Psoas muscle (tissue), 8 donors: ENCODE data around the gene TUSC2. TPM values are rescaled to one million over a fixed set of nuclear protein-coding genes. Genes with fewer than 3 reads are reported as not detected.

Source experiments
- ATAC-seq, 4 donors: fragments of 200-7000 bp; cut with Tn5 transposase; one replicate each; pipeline ENCODE4 v1.9.1; 2020; ENCODE audit warnings: moderate library complexity in 3 of 4, mild to moderate bottlenecking in 2 of 4
- DNase-seq, 2 donors: peaks; one replicate each; pipeline ENCODE4 v3.0.0-alpha.2; 2020
- H3K27ac ChIP-seq: fragments of 200-600 bp; one replicate; pipeline ENCODE4 v1.8.0; 2022
- H3K27me3 ChIP-seq, 3 donors: fragments of 200-600 bp in 1 of 3; one replicate each; pipeline versions ENCODE4 v1.6.1 to v1.8.0; 2013 to 2022; ENCODE audit warnings: low read length in 2 of 3, mild to moderate bottlenecking in 2 of 3, moderate library complexity in 1 of 3; ENCODE audit not compliant: insufficient read depth in 3 of 3
- H3K36me3 ChIP-seq, 2 donors: fragments of 200-600 bp in 1 of 2; one replicate each; pipeline versions ENCODE4 v1.6.1 to v1.8.0; 2013 to 2022; ENCODE audit warnings: low read depth in 1 of 2, mild to moderate bottlenecking in 1 of 2, moderate library complexity in 1 of 2; ENCODE audit not compliant: insufficient read depth in 1 of 2
- H3K4me1 ChIP-seq: fragments of 200-600 bp; one replicate; pipeline ENCODE4 v1.8.0; 2022
- H3K4me3 ChIP-seq: fragments of 200-600 bp; one replicate; pipeline ENCODE4 v1.8.0; 2022; ENCODE audit warnings: mild to moderate bottlenecking
- H3K9me3 ChIP-seq: fragments of 200-600 bp; one replicate; pipeline ENCODE4 v1.8.0; 2022
- CTCF ChIP-seq: fragments of 200-600 bp; IDR thresholded peaks from one replicate; pipeline ENCODE4 v1.8.0; 2022; ENCODE audit warnings: antibody characterized with exemption
- WGBS, 3 donors: extraction: QIAGEN DNeasy Blood & Tissue Kit; methylation state at CpG; one replicate each; pipeline versions ENCODE4 v1.1.6 to v1.1.7; 2013; 5-methylcytosine and 5-hydroxymethylcytosine counted together
- intact Hi-C, 2 donors: fragments of 100-400 bp; cut with DNase I; formaldehyde crosslinking; loops; one replicate each; pipeline versions ENCODE4 v1.11.0 to v1.14.2; 2022
- polyA plus RNA-seq, 3 donors: library from polyadenylated mRNA; stranded (reverse); fragments of 200-250 nt; gene quantifications; one replicate each; pipeline ENCODE4 v1.2.3, GENCODE V29; 2013
- total RNA-seq, 4 donors: library from RNA; stranded (reverse); fragmentation: NEBNext Ultra II Directional in 2 of 4; extraction: Animal tissue kit (Norgen Biotek cat#: 25700) in 2 of 4; gene quantifications; one replicate each; pipeline versions ENCODE4 v1.2.1 to v1.2.4, GENCODE V29; 2021 to 2023
- donor health status: healthy with polysubstance abuse.
- donor health status: DM: no; HTN: no; CAD: no; lungs with moderate emphysema.
- donor health status: Bipolar disorder and iron deficiency.
- donor health status: healthy.
- donor health status: DM: yes; HTN: yes; CAD: no.
- donor health status: DM: no; HTN: no; CAD: no.
- donor health status: DM: no; HTN: no; CAD: no.
- donor health status: DM: yes; HTN: yes; CAD: no.

Gene TUSC2
- total and polyA plus RNA-seq, 7 donors = 31.5 to 100 (median 38.0) TPM

- intact Hi-C loops = no loop called here
- Histone ChIP-seq H3K9me3 (no peaks in the 10 kb centered on the region), H3K4me3 (peak overlapping the region; percentile 93), H3K4me1 (peaks cover 33% of the 10 kb centered on the region), H3K27me3 (no peaks in the 10 kb centered on the region), H3K36me3 (no peaks in the 10 kb centered on the region), H3K27ac (peak overlapping the region; percentile 95)
- DNase-seq (no peak), ATAC-seq (no peak)
- TF ChIP-seq CTCF = no peak
- WGBS, 3 donors = 42 to 66% (median 59%) methylated on average over 8 to 9 of the region's 9 CpGs
Observed at GRCh38 chr3:50340147-50340447, 12.1 kb upstream of the TUSC2 start.

- peaks cover 37% of the 10 kb centered on the region for H3K4me1 ChIP-seq
- no peak for TF ChIP-seq CTCF
- H3K36me3 ChIP-seq = no peaks in the 10 kb centered on the region
- intact Hi-C loops = no loop called here
- 87 to 92% (median 89%) methylated on average over 14 of the region's 14 CpGs for WGBS, 3 donors
- DNase-seq (no peak), ATAC-seq (no peak)
- peak overlapping the region; percentile 95 for H3K27ac ChIP-seq
- peak overlapping the region; percentile 93 for H3K4me3 ChIP-seq
- no peaks in the 10 kb centered on the region for H3K9me3 ChIP-seq
- H3K27me3 ChIP-seq = no peaks in the 10 kb centered on the region
Observed at GRCh38 chr3:50339485-50340146, 11.6 kb upstream of the TUSC2 start.

GRCh38 chr3:50338965-50339364, 10.9 kb upstream of the TUSC2 start:
- Histone ChIP-seq H3K27me3 (no peaks in the 10 kb centered on the region), H3K9me3 (no peaks in the 10 kb centered on the region), H3K4me1 (peaks cover 43% of the 10 kb centered on the region), H3K27ac (peak overlapping the region; percentile 95), H3K4me3 (peak overlapping the region; percentile 93), H3K36me3 (no peaks in the 10 kb centered on the region)
- intact Hi-C loops = no loop called here
- ATAC-seq = no peak
- TF ChIP-seq CTCF = no peak
- 71 to 80% (median 74%) methylated on average over 5 of the region's 5 CpGs for WGBS, 3 donors
- DNase-seq = no peak

DNA sequence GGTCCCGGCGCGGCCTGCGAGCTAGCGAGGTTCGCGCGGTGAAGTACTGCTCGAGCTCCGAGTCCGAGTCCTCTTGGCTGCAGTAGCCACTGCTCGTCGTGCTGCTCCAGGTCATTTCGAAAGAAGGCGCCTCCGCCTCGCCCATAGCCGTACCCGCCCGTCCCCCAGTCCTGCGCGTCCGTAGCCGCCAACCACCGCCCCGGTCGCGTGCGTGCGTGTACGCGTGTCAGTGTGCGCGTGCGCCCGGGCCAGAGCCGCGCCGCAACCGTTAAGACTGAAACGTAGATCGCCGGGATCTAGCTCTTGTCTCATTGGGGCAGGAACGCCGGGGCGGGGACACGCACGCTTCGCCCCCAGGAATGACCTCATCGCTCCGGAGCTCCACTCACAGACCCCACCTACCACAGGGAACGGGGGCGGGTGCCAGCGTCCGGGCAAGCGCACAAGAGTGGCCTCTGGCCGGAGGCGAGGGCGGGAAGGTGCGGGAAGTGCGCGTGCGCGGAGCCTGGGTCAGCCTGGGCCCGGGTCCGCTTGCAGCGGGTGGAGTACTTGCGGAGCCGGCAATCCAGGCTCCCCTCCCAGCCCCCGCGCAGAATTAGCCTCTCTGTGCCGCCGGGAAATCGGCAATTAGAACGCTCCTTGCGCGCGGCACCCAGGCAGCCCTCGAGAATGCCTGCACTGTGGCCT, 9.3 kb upstream of the TUSC2 start:
- H3K36me3 ChIP-seq = peaks cover 0 to 6% of the 10 kb centered on the region in 2 donors
- ATAC-seq = peak; percentile 88 to 93 (median 90)
- H3K27me3 ChIP-seq = no peaks in the 10 kb centered on the region
- H3K4me3 ChIP-seq = peak overlapping the region; percentile 93
- peaks cover 50% of the 10 kb centered on the region for H3K4me1 ChIP-seq
- intact Hi-C loops = no loop called here
- no peaks in the 10 kb centered on the region for H3K9me3 ChIP-seq
- no peak for TF ChIP-seq CTCF
- 0% methylated on average over 72 to 79 of the region's 79 CpGs for WGBS, 3 donors
- DNase-seq = peak; percentile 100
- peak overlapping the region; percentile 95 for H3K27ac ChIP-seq
